ENCODE data around the gene AFDN.

DNA sequence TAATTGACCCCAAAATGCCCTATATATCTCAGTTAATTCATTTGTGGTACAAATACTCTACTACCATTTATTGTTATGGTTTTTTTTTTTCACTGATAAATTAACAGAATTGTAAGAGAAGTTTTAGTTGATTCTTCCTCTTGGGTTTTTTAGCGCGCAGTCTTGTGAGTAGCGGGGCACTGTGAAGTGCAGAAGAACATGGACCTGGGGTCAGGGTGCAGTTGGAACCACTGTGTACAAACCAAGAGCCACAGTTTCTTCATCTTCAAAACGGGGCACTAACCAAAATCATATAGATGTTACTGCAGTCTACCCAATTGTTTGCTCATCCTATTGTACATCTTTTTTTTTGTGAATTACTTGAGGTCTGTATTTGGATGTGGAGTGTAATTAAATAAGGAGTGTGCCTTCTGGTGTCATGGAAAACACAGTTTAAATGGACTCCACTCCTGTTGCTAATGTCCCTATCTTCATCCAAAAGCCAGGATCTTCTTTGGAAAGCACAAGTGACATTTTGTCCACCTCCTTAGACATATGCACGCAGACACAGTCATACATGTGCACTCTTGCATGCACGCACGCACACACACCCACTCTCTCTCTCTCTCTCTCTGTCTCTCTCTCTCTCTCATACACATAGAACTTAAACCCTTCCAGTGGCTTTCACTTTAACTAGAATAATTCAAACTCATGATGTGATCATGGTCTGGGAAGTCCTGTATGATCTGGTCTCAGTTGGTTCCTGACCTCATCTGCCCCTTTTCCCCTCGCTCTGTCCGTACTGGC is 51.5 kb downstream of the AFDN start:
- TF ChIP-seq EZH2 (IDR thresholded peaks at IDR 0.05; ENCODE audit: insufficient read depth, low read length): no peak
- TF ChIP-seq, protein P1, sequence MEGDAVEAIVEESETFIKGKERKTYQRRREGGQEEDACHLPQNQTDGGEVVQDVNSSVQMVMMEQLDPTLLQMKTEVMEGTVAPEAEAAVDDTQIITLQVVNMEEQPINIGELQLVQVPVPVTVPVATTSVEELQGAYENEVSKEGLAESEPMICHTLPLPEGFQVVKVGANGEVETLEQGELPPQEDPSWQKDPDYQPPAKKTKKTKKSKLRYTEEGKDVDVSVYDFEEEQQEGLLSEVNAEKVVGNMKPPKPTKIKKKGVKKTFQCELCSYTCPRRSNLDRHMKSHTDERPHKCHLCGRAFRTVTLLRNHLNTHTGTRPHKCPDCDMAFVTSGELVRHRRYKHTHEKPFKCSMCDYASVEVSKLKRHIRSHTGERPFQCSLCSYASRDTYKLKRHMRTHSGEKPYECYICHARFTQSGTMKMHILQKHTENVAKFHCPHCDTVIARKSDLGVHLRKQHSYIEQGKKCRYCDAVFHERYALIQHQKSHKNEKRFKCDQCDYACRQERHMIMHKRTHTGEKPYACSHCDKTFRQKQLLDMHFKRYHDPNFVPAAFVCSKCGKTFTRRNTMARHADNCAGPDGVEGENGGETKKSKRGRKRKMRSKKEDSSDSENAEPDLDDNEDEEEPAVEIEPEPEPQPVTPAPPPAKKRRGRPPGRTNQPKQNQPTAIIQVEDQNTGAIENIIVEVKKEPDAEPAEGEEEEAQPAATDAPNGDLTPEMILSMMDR (IDR thresholded peaks at IDR 0.05; ENCODE audit: insufficient read depth, low read depth, low read length): no peak

All from astrocyte (in vitro differentiated cells and primary cell).